WTC11 (cell line): ENCODE measurements around the gene CLEC5A. TPM values are rescaled to one million over a fixed set of nuclear protein-coding genes. Genes with fewer than 3 reads are reported as not detected.

Experiments used
- ATAC-seq: fragments of 200-7000 bp; cut with Tn5 transposase; 2 replicates; pipeline ENCODE4 v1.10.0; 2021; ENCODE audit warnings: mild to moderate bottlenecking, moderate library complexity
- CTCF ChIA-PET: fragments of 300-600 bp; sonication (Branson Sonifier 250); formaldehyde crosslinking; loops from one replicate; lab custom pipeline; 2021; ENCODE audit warnings: antibody characterized with exemption; lab: Charles Lee
- POLR2A ChIA-PET: fragments of 350-600 bp; sonication (Branson Sonifier 250); formaldehyde crosslinking; loops from one replicate; lab custom pipeline; 2021; ENCODE audit warnings: antibody characterized with exemption; lab: Charles Lee
- DNase-seq: peaks from one replicate; pipeline ENCODE4 v3.0.0; 2021; ENCODE audit warnings: low spot score
- H3K27ac Mint-ChIP-seq: 2 replicates; pipeline ENCODE4 v1.8.0; 2021; ENCODE audit warnings: mixed read lengths
- H3K27me3 Mint-ChIP-seq: 2 replicates; pipeline ENCODE4 v1.8.0; 2021; ENCODE audit warnings: low read depth, mild to moderate bottlenecking, moderate library complexity, mixed read lengths
- H3K36me3 Mint-ChIP-seq: 2 replicates; pipeline ENCODE4 v1.8.0; 2021; ENCODE audit warnings: mixed read lengths
- H3K4me1 Mint-ChIP-seq: 2 replicates; pipeline ENCODE4 v1.8.0; 2022; ENCODE audit warnings: mixed read lengths
- H3K4me3 Mint-ChIP-seq: 2 replicates; pipeline ENCODE4 v1.8.0; 2021; ENCODE audit warnings: mild to moderate bottlenecking, moderate library complexity, mixed read lengths
- H3K9me3 Mint-ChIP-seq: 2 replicates; pipeline ENCODE4 v1.8.0; 2021; ENCODE audit warnings: mixed read lengths
- CBFB ChIP-seq: sonication (generic); formaldehyde crosslinking; IDR thresholded peaks from 2 replicates; pipeline ENCODE4 v1.8.1; 2022; ENCODE audit warnings: mild to moderate bottlenecking, low read depth, missing genetic modification reagents
- CREM ChIP-seq: sonication (generic); formaldehyde crosslinking; IDR thresholded peaks from 2 replicates; pipeline ENCODE4 v1.8.1; 2022; ENCODE audit warnings: mild to moderate bottlenecking, missing genetic modification reagents, moderate library complexity
- E2F1 ChIP-seq: sonication (generic); formaldehyde crosslinking; IDR thresholded peaks from 2 replicates; pipeline ENCODE4 v1.8.0; 2022; ENCODE audit warnings: mild to moderate bottlenecking, missing genetic modification reagents
- ELF4 ChIP-seq: sonication (generic); formaldehyde crosslinking; IDR thresholded peaks from 2 replicates; pipeline ENCODE4 v1.8.1; 2022; ENCODE audit warnings: low read depth, mild to moderate bottlenecking, moderate library complexity, missing genetic modification reagents
- FOXJ3 ChIP-seq: sonication (generic); formaldehyde crosslinking; IDR thresholded peaks from 2 replicates; pipeline ENCODE4 v1.9.0; 2021; ENCODE audit warnings: missing genetic modification reagents, mild to moderate bottlenecking, borderline replicate concordance
- FOXP4 ChIP-seq: sonication (generic); formaldehyde crosslinking; IDR thresholded peaks from 2 replicates; pipeline ENCODE4 v1.8.0; 2022; ENCODE audit warnings: mild to moderate bottlenecking, missing genetic modification reagents
- MLX ChIP-seq: sonication (generic); formaldehyde crosslinking; IDR thresholded peaks from 2 replicates; pipeline ENCODE4 v1.8.1; 2023; ENCODE audit warnings: mild to moderate bottlenecking, missing genetic modification reagents, moderate library complexity
- NFATC4 ChIP-seq: fragments of 250-450 bp; sonication (Bioruptor Pico); IDR thresholded peaks from 2 replicates; pipeline ENCODE4 v1.9.0; 2021; ENCODE audit warnings: mild to moderate bottlenecking
- PRDM15 ChIP-seq: sonication (generic); formaldehyde crosslinking; IDR thresholded peaks from 2 replicates; pipeline ENCODE4 v1.8.0; 2022; ENCODE audit warnings: missing genetic modification reagents
- PRRX2 ChIP-seq: fragments of 250-450 bp; sonication (Bioruptor Pico); IDR thresholded peaks from 2 replicates; pipeline ENCODE4 v1.8.0; 2021; ENCODE audit warnings: mild to moderate bottlenecking
- SMAD3 ChIP-seq: sonication (generic); formaldehyde crosslinking; IDR thresholded peaks from 2 replicates; pipeline ENCODE4 v1.8.0; 2022; ENCODE audit warnings: missing genetic modification reagents, mild to moderate bottlenecking, borderline replicate concordance
- SMAD4 ChIP-seq: sonication (generic); formaldehyde crosslinking; IDR thresholded peaks from 2 replicates; pipeline ENCODE4 v1.8.0; 2022; ENCODE audit warnings: mild to moderate bottlenecking, missing genetic modification reagents
- TP53 ChIP-seq: sonication (generic); formaldehyde crosslinking; IDR thresholded peaks from 2 replicates; pipeline ENCODE4 v1.8.1; 2023; ENCODE audit warnings: mild to moderate bottlenecking, missing genetic modification reagents
- USF1 ChIP-seq: sonication (generic); formaldehyde crosslinking; IDR thresholded peaks from 2 replicates; pipeline ENCODE4 v1.8.0; 2022; ENCODE audit warnings: mild to moderate bottlenecking, missing genetic modification reagents
- ZNF121 ChIP-seq: sonication (generic); formaldehyde crosslinking; IDR thresholded peaks from 2 replicates; pipeline ENCODE4 v1.8.0; 2023; ENCODE audit warnings: missing genetic modification reagents
- ZNF138 ChIP-seq: sonication (generic); formaldehyde crosslinking; conservative IDR thresholded peaks from 2 replicates; pipeline ENCODE4 v1.8.1; 2022; ENCODE audit warnings: mild to moderate bottlenecking, moderate library complexity, missing genetic modification reagents
- ZNF423 ChIP-seq: fragments of 250-450 bp; sonication (Bioruptor Pico); IDR thresholded peaks from 2 replicates; pipeline ENCODE4 v2.1.2; 2022; ENCODE audit warnings: mild to moderate bottlenecking, moderate library complexity
- total RNA-seq: library from RNA; stranded (reverse); gene quantifications from 3 replicates; pipeline ENCODE4 v1.2.3, GENCODE V29; 2021

CLEC5A gene
- total RNA-seq, 1 experiment from 2014 or later: not detected

GRCh38 chr7:141975806-141976523, 29.2 kb upstream of the CLEC5A start (continued):
- TF ChIP-seq PRDM15 (CRISPR knock-in tag) (peak; percentile 73), USF1 (peak; percentile 27; the same call in 1 of the 2 replicates)

GRCh38 chr7:141974831-141975230, 28.1 kb upstream of the CLEC5A start:
- Mint-ChIP-seq H3K27ac (no peak overlapping the region), H3K9me3 (no peaks in the 10 kb centered on the region), H3K36me3 (no peaks in the 10 kb centered on the region), H3K27me3 (no peaks in the 10 kb centered on the region), H3K4me1 (peaks cover 11% of the 10 kb centered on the region; the same call in 1 of the 2 replicates), H3K4me3 (no peak overlapping the region)
- no peak for TF ChIP-seq ZNF138 (CRISPR knock-in tag)
- no peak for TF ChIP-seq SMAD4 (CRISPR knock-in tag)
- TF ChIP-seq NFATC4: no peak
- TF ChIP-seq E2F1: no peak
- POLR2A ChIA-PET: no interaction called here
- peak; percentile 48 for DNase-seq
- CTCF ChIA-PET: interaction anchor here (0.6 to 4.2 kb wide), 18 partner anchors 11 to 329 kb away, joined by 3 to 54 read pairs (median 5); partner anchors contain the start of gene MGAM2
- no peak for ATAC-seq

GRCh38 chr7:141973673-141974072, 26.9 kb upstream of the CLEC5A start, which contains the start of gene TAS2R38:
TSS of gene TAS2R38 (minus strand) at chr7:141973773. CDS start at chr7:141973689, 84 bp downstream.
- peaks cover 11% of the 10 kb centered on the region; the same call in 1 of the 2 replicates for H3K4me1 Mint-ChIP-seq
- H3K27ac Mint-ChIP-seq: no peak within 1 kb of the TSS
- no peaks in the 10 kb centered on the region for H3K27me3 Mint-ChIP-seq
- no peak within 1 kb of the TSS for H3K4me3 Mint-ChIP-seq
- POLR2A ChIA-PET: no interaction called here
- DNase-seq: no peak
- no peak for TF ChIP-seq FOXJ3 (CRISPR knock-in tag)
- TF ChIP-seq PRDM15 (CRISPR knock-in tag): no peak
- TF ChIP-seq CREM: no peak
- no peak for TF ChIP-seq MLX (CRISPR knock-in tag)
- TF ChIP-seq ZNF423 (CRISPR knock-in tag): no peak
- no peak for TF ChIP-seq FOXP4 (CRISPR knock-in tag)
- no peak for TF ChIP-seq SMAD3 (CRISPR knock-in tag)
- no peak for TF ChIP-seq ZNF121 (CRISPR knock-in tag)
- no peak for TF ChIP-seq CBFB (CRISPR knock-in tag)
- TF ChIP-seq ELF4 (CRISPR knock-in tag): no peak
- TF ChIP-seq TP53 (CRISPR knock-in tag): no peak
- no peak for TF ChIP-seq PRRX2
- no peak for ATAC-seq
- no peaks in the 10 kb centered on the region for H3K36me3 Mint-ChIP-seq
- no peaks in the 10 kb centered on the region for H3K9me3 Mint-ChIP-seq
- CTCF ChIA-PET: interaction anchor here (0.6 to 4.2 kb wide), 5 partner anchors 39 to 330 kb away, joined by 3 to 54 read pairs (median 19); no protein-coding TSS in a partner anchor
